ENCODE measurements around the gene AQP6. TPM values are rescaled to one million over a fixed set of nuclear protein-coding genes. Genes with fewer than 3 reads are reported as not detected.

Gene AQP6
- polyA plus RNA-seq, 1 of the 3 experiments (the other 2 are of a cell fraction): 0.10 TPM

DNA sequence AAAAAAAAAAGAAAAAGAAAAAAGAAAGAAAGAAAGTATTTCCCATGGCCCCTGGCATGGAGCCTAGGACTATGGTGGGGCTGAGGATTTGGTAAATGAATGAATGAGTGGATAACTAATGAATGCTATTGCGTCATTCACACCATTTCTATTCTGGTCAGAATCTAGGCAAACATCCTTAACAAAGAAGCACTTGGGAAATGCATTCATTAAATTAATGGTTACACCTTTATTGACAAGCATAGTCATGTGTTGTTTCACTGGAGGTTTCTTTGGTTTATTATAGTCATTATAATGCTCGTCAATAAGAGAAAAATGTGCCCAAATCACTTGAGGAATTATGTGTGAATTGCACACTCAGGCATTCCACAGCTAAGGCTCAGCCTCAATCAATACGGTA lies 35.8 kb upstream of the AQP6 start:
- CTCF ChIA-PET: interaction anchor here (1.1 to 12.0 kb wide), 5 partner anchors 10 to 175 kb away, joined by 3 to 90 read pairs (median 3); no protein-coding TSS in a partner anchor
- Histone ChIP-seq H3K36me3 (replicated peaks in 1 of 2; ENCODE audit: control insufficient read depth in 1 of 2, insufficient read depth in 2 of 2, low read length in 1 of 2) (no peaks in the 10 kb centered on the region), H3K79me2 (ENCODE audit: insufficient read depth) (no peaks in the 10 kb centered on the region), H3K4me2 (no peak overlapping the region), H2AFZ (ENCODE audit: low read depth) (no peak overlapping the region), H3F3A (replicated peaks; ENCODE audit: insufficient read depth) (no peaks in the 10 kb centered on the region), H3K27me3 (ENCODE audit: insufficient read depth) (no peaks in the 10 kb centered on the region), H3K4me3 (ENCODE audit: low read depth in 2 of 2, low read length in 1 of 2) (no peak overlapping the region), H3K27ac (ENCODE audit: low read depth in 2 of 2, low read length in 1 of 2) (no peak overlapping the region), H4K20me1 (ENCODE audit: insufficient read depth) (no peaks in the 10 kb centered on the region), H3K9ac (no peak overlapping the region), H3K4me1 (ENCODE audit: control insufficient read depth in 1 of 2, insufficient read depth in 2 of 2, low read depth in 1 of 2, low read length in 1 of 2) (peaks cover 3 to 5% of the 10 kb centered on the region in 2 experiments; a peak in 2 of 4 replicates), H3K9me3 (no peaks in the 10 kb centered on the region), H3K9me2 (no peaks in the 10 kb centered on the region)
- POLR2A ChIA-PET: no interaction called here
- TF ChIP-seq TEAD4 (IDR thresholded peaks at IDR 0.05; ENCODE audit: borderline replicate concordance, insufficient read depth): no peak
- TF ChIP-seq, protein P1, sequence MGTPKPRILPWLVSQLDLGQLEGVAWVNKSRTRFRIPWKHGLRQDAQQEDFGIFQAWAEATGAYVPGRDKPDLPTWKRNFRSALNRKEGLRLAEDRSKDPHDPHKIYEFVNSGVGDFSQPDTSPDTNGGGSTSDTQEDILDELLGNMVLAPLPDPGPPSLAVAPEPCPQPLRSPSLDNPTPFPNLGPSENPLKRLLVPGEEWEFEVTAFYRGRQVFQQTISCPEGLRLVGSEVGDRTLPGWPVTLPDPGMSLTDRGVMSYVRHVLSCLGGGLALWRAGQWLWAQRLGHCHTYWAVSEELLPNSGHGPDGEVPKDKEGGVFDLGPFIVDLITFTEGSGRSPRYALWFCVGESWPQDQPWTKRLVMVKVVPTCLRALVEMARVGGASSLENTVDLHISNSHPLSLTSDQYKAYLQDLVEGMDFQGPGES (IDR thresholded peaks at IDR 0.05; ENCODE audit: low read depth, low read length): no peak
- no peak for TF ChIP-seq CHD2 (IDR thresholded peaks at IDR 0.05; ENCODE audit: low read length, partially characterized antibody)
- TF ChIP-seq RXRA (IDR thresholded peaks at IDR 0.05; ENCODE audit: borderline replicate concordance, low read depth): no peak
- no peak for TF ChIP-seq RFX5 (IDR thresholded peaks at IDR 0.05; ENCODE audit: low read length)
- TF ChIP-seq GATA2 (CRISPR knock-in tag; IDR thresholded peaks at IDR 0.05): no peak
- TF ChIP-seq EP300 (IDR thresholded peaks at IDR 0.05; ENCODE audit: borderline replicate concordance in 1 of 2, low read depth in 1 of 2, low read length in 1 of 2): no peak
- TF ChIP-seq, protein P2, sequence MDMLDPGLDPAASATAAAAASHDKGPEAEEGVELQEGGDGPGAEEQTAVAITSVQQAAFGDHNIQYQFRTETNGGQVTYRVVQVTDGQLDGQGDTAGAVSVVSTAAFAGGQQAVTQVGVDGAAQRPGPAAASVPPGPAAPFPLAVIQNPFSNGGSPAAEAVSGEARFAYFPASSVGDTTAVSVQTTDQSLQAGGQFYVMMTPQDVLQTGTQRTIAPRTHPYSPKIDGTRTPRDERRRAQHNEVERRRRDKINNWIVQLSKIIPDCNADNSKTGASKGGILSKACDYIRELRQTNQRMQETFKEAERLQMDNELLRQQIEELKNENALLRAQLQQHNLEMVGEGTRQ (IDR thresholded peaks at IDR 0.05; ENCODE audit: borderline replicate concordance, low read depth, low read length): no peak
- TF ChIP-seq, protein P3, sequence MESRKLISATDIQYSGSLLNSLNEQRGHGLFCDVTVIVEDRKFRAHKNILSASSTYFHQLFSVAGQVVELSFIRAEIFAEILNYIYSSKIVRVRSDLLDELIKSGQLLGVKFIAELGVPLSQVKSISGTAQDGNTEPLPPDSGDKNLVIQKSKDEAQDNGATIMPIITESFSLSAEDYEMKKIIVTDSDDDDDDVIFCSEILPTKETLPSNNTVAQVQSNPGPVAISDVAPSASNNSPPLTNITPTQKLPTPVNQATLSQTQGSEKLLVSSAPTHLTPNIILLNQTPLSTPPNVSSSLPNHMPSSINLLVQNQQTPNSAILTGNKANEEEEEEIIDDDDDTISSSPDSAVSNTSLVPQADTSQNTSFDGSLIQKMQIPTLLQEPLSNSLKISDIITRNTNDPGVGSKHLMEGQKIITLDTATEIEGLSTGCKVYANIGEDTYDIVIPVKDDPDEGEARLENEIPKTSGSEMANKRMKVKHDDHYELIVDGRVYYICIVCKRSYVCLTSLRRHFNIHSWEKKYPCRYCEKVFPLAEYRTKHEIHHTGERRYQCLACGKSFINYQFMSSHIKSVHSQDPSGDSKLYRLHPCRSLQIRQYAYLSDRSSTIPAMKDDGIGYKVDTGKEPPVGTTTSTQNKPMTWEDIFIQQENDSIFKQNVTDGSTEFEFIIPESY (IDR thresholded peaks at IDR 0.05; ENCODE audit: borderline replicate concordance, low read depth): no peak
- no peak for TF ChIP-seq MXI1 (IDR thresholded peaks at IDR 0.05; ENCODE audit: low read depth, low read length)
- TF ChIP-seq FOSL2 (IDR thresholded peaks at IDR 0.05; ENCODE audit: borderline replicate concordance, low read depth): no peak
- no peak for TF ChIP-seq YY1 (IDR thresholded peaks at IDR 0.05; ENCODE audit: low read depth)
- no peak for TF ChIP-seq NRF1 (IDR thresholded peaks at IDR 0.05; ENCODE audit: low read depth, low read length)
- WGBS (ENCODE audit: low lambda C conversion rate): 87% methylated on average over 3 of the region's 3 CpGs
- no peak for DNase-seq

All from SK-N-SH (cell line).